Naive thymus-derived CD4-positive, alpha-beta T cell (primary cell): ENCODE data around the gene DDT. TPM values are rescaled to one million over a fixed set of nuclear protein-coding genes. Genes with fewer than 3 reads are reported as not detected.
"Not testable (repeated sequence)": the region's sequence is repeated elsewhere in the genome, so short reads cannot be mapped to it uniquely, and the experiment has no call there.

Experiments used
- ATAC-seq: fragments of 150-1000 bp; cut with Tn5 transposase; 2 replicates; pipeline ENCODE4 v1.10.0; 2021; ENCODE audit warnings: mild to moderate bottlenecking, moderate library complexity
- CTCF ChIA-PET: fragments of 350-600 bp; sonication (Branson Sonifier 250); formaldehyde crosslinking; loops from one replicate; lab custom pipeline; 2021; ENCODE audit warnings: antibody characterized with exemption; lab: Charles Lee
- POLR2A ChIA-PET: fragments of 350-600 bp; sonication (Branson Sonifier 250); formaldehyde crosslinking; loops from one replicate; lab custom pipeline; 2021; ENCODE audit warnings: antibody characterized with exemption, inconsistent platforms; lab: Charles Lee
- DNase-seq, 9 donors: peaks; one replicate each; pipeline versions ENCODE4 v3.0.0 to v3.0.0-alpha.2; 2020 to 2022; ENCODE audit warnings: mixed read lengths in 1 of 9
- H3K27ac ChIP-seq: one replicate; pipeline ENCODE4 v1.7.0; 2013; ENCODE audit warnings: mild to moderate bottlenecking, low read depth, low read length, moderate library complexity
- H3K27me3 ChIP-seq, 2 donors: one replicate each; pipeline ENCODE4 v1.7.0; 2013; ENCODE audit warnings: low read length in 2 of 2, mild to moderate bottlenecking in 2 of 2, moderate library complexity in 2 of 2; ENCODE audit not compliant: control insufficient read depth in 2 of 2, insufficient read depth in 2 of 2
- H3K36me3 ChIP-seq, 3 experiments: 1 replicate in 2 of 3; 2 replicates in 1 of 3; pipeline ENCODE4 v1.7.0; 2013; ENCODE audit warnings: low read length in 3 of 3, mild to moderate bottlenecking in 3 of 3, moderate library complexity in 1 of 3; ENCODE audit not compliant: insufficient read depth in 3 of 3, control insufficient read depth in 2 of 3
- H3K4me1 ChIP-seq, 2 donors: one replicate each; pipeline ENCODE4 v1.7.0; 2013; ENCODE audit warnings: low read length in 2 of 2, mild to moderate bottlenecking in 2 of 2, moderate library complexity in 1 of 2; ENCODE audit not compliant: control insufficient read depth in 2 of 2, insufficient read depth in 2 of 2
- H3K4me3 ChIP-seq: 2 replicates; pipeline ENCODE4 v1.7.0; 2013; ENCODE audit warnings: mild to moderate bottlenecking, low read length
- H3K9me3 ChIP-seq, 3 experiments: 1 replicate in 2 of 3; 2 replicates in 1 of 3; pipeline ENCODE4 v1.7.0; 2013; ENCODE audit warnings: low read length in 3 of 3; ENCODE audit not compliant: control insufficient read depth in 2 of 3
- H3K27ac Mint-ChIP-seq, 9 donors: one replicate each; pipeline ENCODE4 v1.8.0; 2020 to 2022; ENCODE audit warnings: mixed read lengths in 9 of 9, mild to moderate bottlenecking in 8 of 9, moderate library complexity in 5 of 9, inconsistent platforms in 2 of 9
- H3K27me3 Mint-ChIP-seq, 5 donors: one replicate each; pipeline ENCODE4 v1.8.0; 2021 to 2022; ENCODE audit warnings: mixed read lengths in 5 of 5, mild to moderate bottlenecking in 1 of 5
- H3K36me3 Mint-ChIP-seq, 5 donors: one replicate each; pipeline ENCODE4 v1.8.0; 2020 to 2022; ENCODE audit warnings: mixed read lengths in 5 of 5, mild to moderate bottlenecking in 3 of 5, inconsistent platforms in 1 of 5
- H3K4me1 Mint-ChIP-seq, 7 donors: one replicate each; pipeline ENCODE4 v1.8.0; 2020 to 2022; ENCODE audit warnings: mixed read lengths in 7 of 7, mild to moderate bottlenecking in 3 of 7, inconsistent platforms in 1 of 7
- H3K4me3 Mint-ChIP-seq, 10 donors: one replicate each; pipeline ENCODE4 v1.8.0; 2020 to 2022; ENCODE audit warnings: mild to moderate bottlenecking in 10 of 10, mixed read lengths in 10 of 10, moderate library complexity in 6 of 10, inconsistent platforms in 2 of 10
- H3K9me3 Mint-ChIP-seq, 11 donors: one replicate each; pipeline ENCODE4 v1.8.0; 2020 to 2022; ENCODE audit warnings: mixed read lengths in 11 of 11, mild to moderate bottlenecking in 4 of 11, inconsistent platforms in 1 of 11, moderate library complexity in 1 of 11
- intact Hi-C, 2 donors: fragments of 100-400 bp; cut with micrococcal nuclease; formaldehyde crosslinking; loops; one replicate each; pipeline ENCODE4 v1.15.1; 2023
- polyA plus RNA-seq, 2 donors: library from polyadenylated mRNA; unstranded; fragments of 300-500 nt; fragmentation: Illumina TruSeq; gene quantifications; one replicate each; pipeline ENCODE4 v1.2.3, GENCODE V29; 2021
- total RNA-seq, 6 experiments: library from RNA in 5 of 6; stranded (reverse) in 5 of 6; gene quantifications; 1 replicate in 5 of 6; 2 replicates in 1 of 6; pipeline ENCODE4 v1.2.3 and lab custom pipeline; 2021 to 2026

DDT gene
- total and polyA plus RNA-seq, 7 experiments from 2014 or later, result 66.3 to 122 (median 80.2) TPM

DNA sequence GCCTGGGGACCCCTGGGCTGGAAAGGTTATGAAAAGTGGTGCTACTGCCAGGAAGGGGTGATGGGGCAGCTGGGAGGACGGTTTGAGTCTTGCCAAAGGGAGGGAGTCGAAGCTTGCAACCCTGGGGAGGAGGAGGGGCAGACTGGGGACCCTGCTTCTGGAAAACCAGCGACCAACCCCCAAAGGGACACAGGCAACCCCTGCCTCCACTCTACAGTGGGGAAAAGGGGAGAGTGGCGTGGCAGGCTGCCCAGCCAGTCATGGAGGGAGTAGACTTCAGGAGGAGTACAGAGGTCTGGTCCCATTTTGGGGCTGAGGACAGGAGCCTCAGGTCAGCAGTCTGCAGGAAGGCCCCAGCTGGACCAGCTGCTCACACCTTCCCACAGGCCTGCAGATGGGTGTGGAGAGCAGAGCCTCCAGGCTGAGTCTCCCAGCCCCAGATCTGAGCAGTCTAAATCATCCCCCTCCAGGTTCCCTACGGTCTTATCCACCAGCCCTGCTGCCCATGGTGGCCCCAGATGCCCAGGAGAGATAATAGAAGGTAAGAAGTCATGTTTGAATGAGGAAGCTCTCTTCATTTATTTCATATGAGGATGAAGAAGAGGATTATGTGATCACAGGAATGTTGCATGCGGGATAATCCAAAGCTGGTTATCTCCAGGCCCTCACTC, 3.3 kb downstream of the DDT start:
- H3K36me3 Mint-ChIP-seq, result peaks cover 7 to 11% (median 8%) of the 10 kb centered on the region in 5 donors
- peak overlapping the region in 7 of 10 donors; percentile 3 to 72 (median 38) for H3K4me3 Mint-ChIP-seq
- DNase-seq, result no peak
- H3K4me1 Mint-ChIP-seq, result peaks cover 13 to 31% (median 26%) of the 10 kb centered on the region in 7 donors
- Histone ChIP-seq H3K4me3 (no peak overlapping the region), H3K4me1 (no peaks in the 10 kb centered on the region), H3K9me3 (no peaks in the 10 kb centered on the region), H3K36me3 (peaks cover 3 to 25% (median 4%) of the 10 kb centered on the region in 3 experiments), H3K27ac (no peak overlapping the region), H3K27me3 (no peaks in the 10 kb centered on the region)
- POLR2A ChIA-PET, result interaction anchor here (1.7 kb wide), 1 partner anchor 76 kb away, joined by 4 read pairs; the partner anchor contains the start of gene MIF
- no peaks in the 10 kb centered on the region for H3K27me3 Mint-ChIP-seq
- CTCF ChIA-PET, result interaction anchor here (0.6 kb wide), 1 partner anchor 1264 kb away, joined by 3 read pairs; no protein-coding TSS in a partner anchor
- ATAC-seq, result no peak
- intact Hi-C loops, result loop anchor here in 1 of 2 donors (5.0 kb wide), 1 partner anchor 39 kb away; no protein-coding TSS in a partner anchor
- peak overlapping the region in 3 of 9 donors; percentile 1 to 46 (median 8) for H3K27ac Mint-ChIP-seq
- H3K9me3 Mint-ChIP-seq, result no peaks in the 10 kb centered on the region

DNA sequence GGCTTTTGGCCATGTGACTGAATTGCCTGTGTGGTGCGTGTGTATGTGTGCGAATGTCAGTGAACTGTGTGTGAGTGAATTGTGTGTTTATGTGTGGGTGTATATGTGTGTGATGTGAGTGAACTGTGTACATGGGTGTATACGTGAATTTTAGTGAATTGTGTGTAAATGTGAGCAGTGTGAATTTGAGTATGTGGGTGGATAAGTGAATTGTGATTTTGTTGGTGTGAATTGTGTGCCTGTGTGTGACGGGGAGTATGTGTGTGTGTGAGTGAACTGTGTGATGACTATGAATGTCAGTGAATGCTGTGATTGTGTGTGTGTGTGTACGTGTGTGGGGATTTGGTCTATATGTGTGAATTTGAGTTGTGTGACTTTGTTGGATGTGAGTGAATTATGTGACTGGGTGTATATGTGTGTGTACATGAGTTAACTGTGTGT, 4.0 kb downstream of the DDT start:
- no peaks in the 10 kb centered on the region for H3K9me3 ChIP-seq
- Mint-ChIP-seq H3K27me3 (no peaks in the 10 kb centered on the region), H3K4me3 (peak overlapping the region in 8 of 10 donors; percentile 0 to 36 (median 5)), H3K36me3 (peaks cover 7 to 11% (median 8%) of the 10 kb centered on the region in 5 donors), H3K27ac (peak overlapping the region in 3 of 9 donors; percentile 0 to 46 (median 1)), H3K4me1 (peaks cover 13 to 31% (median 26%) of the 10 kb centered on the region in 7 donors), H3K9me3 (no peaks in the 10 kb centered on the region)
- POLR2A ChIA-PET, result no interaction called here
- no peak overlapping the region for H3K27ac ChIP-seq
- DNase-seq, result no peak
- H3K4me1 ChIP-seq, result no peaks in the 10 kb centered on the region
- H3K36me3 ChIP-seq, result peaks cover 3 to 25% (median 4%) of the 10 kb centered on the region in 3 experiments
- intact Hi-C loops, result loop anchor here in 1 of 2 donors (5.0 kb wide), 1 partner anchor 38 kb away; no protein-coding TSS in a partner anchor
- CTCF ChIA-PET, result no interaction called here
- no peaks in the 10 kb centered on the region for H3K27me3 ChIP-seq
- no peak overlapping the region for H3K4me3 ChIP-seq
- ATAC-seq, result no peak

DNA sequence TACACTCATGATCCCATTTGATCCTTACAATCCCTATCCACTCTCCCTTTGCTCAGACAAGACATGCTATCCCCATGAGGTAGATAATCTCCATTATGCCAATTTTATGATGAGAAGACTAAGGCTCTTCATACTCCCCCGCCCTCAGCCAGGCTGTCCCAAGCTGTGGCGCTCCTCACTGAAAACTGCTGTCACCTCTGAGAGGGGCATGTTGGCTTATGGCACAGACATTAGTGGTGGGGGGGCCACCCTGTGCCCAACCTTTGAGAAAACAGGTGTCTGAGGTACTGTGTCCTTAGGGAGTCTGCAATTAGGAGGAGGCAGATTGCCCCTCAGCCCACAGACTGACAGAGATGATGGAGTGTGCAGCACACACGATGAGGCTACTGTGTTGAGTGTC, 5.2 kb downstream of the DDT start:
- POLR2A ChIA-PET, result no interaction called here
- no peaks in the 10 kb centered on the region for H3K9me3 Mint-ChIP-seq
- peak overlapping the region in 6 of 10 donors; percentile 23 to 53 (median 29) for H3K4me3 Mint-ChIP-seq
- H3K27ac Mint-ChIP-seq, result peak overlapping the region in 3 of 9 donors; percentile 5 to 57 (median 49)
- H3K4me3 ChIP-seq, result no peak overlapping the region
- intact Hi-C loops, result no loop called here
- H3K27me3 ChIP-seq, result no peaks in the 10 kb centered on the region
- DNase-seq, result no peak
- peaks cover 7 to 11% (median 8%) of the 10 kb centered on the region in 5 donors for H3K36me3 Mint-ChIP-seq
- no peak for ATAC-seq
- H3K9me3 ChIP-seq, result no peaks in the 10 kb centered on the region
- H3K4me1 Mint-ChIP-seq, result peaks cover 13 to 31% (median 26%) of the 10 kb centered on the region in 7 donors
- H3K27ac ChIP-seq, result no peak overlapping the region
- H3K4me1 ChIP-seq, result no peaks in the 10 kb centered on the region
- no peaks in the 10 kb centered on the region for H3K27me3 Mint-ChIP-seq
- CTCF ChIA-PET, result no interaction called here
- H3K36me3 ChIP-seq, result peaks cover 3 to 25% (median 4%) of the 10 kb centered on the region in 3 experiments

DNA sequence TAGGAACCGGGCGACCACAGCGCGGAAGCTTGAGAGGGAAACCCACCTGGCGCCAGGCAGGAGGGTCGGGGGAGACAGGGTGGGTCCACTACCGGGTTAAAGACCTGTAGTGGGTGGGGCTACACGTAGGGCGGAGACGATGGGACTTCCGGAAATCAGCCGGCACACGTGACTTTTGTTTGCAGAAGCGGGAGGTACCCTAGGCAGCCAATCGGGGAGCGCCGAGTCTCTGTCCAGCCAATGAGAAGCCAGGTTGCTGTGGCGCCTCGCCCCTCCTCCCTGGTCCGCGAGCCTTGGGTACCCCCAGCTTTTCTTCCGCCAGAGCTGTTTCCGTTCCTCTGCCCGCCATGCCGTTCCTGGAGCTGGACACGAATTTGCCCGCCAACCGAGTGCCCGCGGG, 7.7 kb downstream of the DDT start, which contains the start of gene DDTL:
Gene DDTL (plus strand): TSS at position 321 of the 400 bp plus-strand sequence. CDS start 27 bp downstream, at position 348.
- Mint-ChIP-seq H3K4me1 (peaks cover 10 to 25% (median 22%) of the 10 kb centered on the region in 7 donors), H3K36me3 (peaks cover 7 to 11% (median 8%) of the 10 kb centered on the region in 5 donors)
- intact Hi-C loops, H3K4me3 ChIP-seq, H3K9me3 Mint-ChIP-seq, CTCF ChIA-PET, H3K27ac Mint-ChIP-seq, POLR2A ChIA-PET, H3K27me3 ChIP-seq, H3K4me1 ChIP-seq, DNase-seq, H3K4me3 Mint-ChIP-seq, H3K27me3 Mint-ChIP-seq, H3K27ac ChIP-seq, H3K9me3 ChIP-seq: not testable (repeated sequence)
- peaks cover 3 to 22% (median 4%) of the 10 kb centered on the region in 3 experiments for H3K36me3 ChIP-seq
- peak; percentile 98 for ATAC-seq

DNA sequence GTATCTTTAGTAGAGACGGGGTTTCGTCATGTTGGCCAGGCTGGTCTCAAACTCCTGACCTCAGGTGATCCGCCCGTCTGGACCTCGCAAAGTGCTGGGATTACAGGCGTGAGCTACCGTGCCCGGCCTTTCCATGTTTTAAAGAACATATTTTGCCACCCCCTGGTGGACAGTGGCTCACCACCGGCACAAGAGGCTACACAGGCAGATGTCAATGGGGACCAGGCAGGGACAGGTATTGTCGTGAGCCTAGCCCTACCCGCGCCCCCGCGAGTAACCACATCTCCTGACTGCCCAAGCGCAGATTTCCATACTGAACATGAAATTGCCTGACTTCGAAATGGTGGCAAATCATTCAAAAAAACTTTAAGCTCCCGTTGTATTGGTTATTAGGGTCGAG, 8.1 kb downstream of the DDT start:
- intact Hi-C loops, result not testable (repeated sequence)

DNA sequence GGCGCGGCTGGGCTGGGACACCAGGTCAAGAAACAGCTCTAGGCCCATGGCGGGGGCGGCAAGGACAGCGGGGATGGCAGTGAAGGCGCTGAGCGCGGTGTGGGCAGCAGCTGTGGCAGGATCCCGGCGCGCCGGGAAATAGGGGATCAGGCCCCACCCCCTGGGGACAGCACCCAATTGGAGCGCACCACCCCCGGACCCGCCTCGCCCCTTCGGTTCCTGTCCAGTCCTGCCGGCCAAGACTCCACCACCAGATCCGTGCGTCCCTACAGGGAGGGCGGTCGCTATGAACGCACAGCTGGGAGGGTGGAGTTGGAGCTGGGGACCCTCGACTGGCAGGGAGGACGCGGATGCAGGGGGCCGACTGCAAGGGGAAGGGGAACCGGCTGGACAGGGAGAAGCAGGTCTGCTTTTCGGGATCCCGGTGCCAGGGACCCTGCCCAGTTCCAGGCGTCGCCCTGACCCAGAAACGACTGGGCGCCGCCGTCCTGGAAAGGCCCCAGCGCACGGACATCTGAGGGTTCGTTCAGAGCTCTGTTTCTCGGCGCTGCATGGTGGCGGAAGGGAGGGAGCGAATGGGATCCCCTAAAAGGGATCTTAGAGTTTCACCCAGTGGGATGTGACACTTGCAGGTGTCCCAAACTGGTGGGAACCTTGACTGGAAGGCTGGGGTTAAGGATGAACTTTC, 13.0 kb downstream of the DDT start, which contains the start of gene GSTT2B:
Gene GSTT2B (minus strand): TSS at position 112 of the 688 bp plus-strand sequence. CDS start 64 bp downstream, at position 48.
- H3K4me3 Mint-ChIP-seq, CTCF ChIA-PET, H3K4me3 ChIP-seq, H3K27me3 ChIP-seq, H3K9me3 Mint-ChIP-seq, POLR2A ChIA-PET, H3K27ac Mint-ChIP-seq, H3K4me1 ChIP-seq, H3K27ac ChIP-seq, H3K27me3 Mint-ChIP-seq, DNase-seq, H3K36me3 ChIP-seq, H3K4me1 Mint-ChIP-seq, H3K36me3 Mint-ChIP-seq, intact Hi-C loops, H3K9me3 ChIP-seq: not testable (repeated sequence)
- ATAC-seq, result peak; percentile 28

More for the DNA sequence above, 8.1 kb downstream of the DDT start:
- H3K36me3 ChIP-seq, result peaks cover 1 to 17% (median 3%) of the 10 kb centered on the region in 3 experiments
- DNase-seq, H3K4me3 ChIP-seq, H3K27ac Mint-ChIP-seq, H3K9me3 Mint-ChIP-seq, H3K9me3 ChIP-seq, H3K27me3 Mint-ChIP-seq, H3K4me1 ChIP-seq, POLR2A ChIA-PET, H3K4me3 Mint-ChIP-seq, H3K27me3 ChIP-seq, H3K36me3 Mint-ChIP-seq, H3K27ac ChIP-seq, CTCF ChIA-PET: not testable (repeated sequence)
- H3K4me1 Mint-ChIP-seq, result peaks cover 10 to 21% (median 17%) of the 10 kb centered on the region in 7 donors
- ATAC-seq, result peak; percentile 37
